ENCODE results near the gene KREMEN1.
"Not testable (repeated sequence)": the region's sequence is repeated elsewhere in the genome, so short reads cannot be mapped to it uniquely, and the experiment has no call there.

KREMEN1 gene

GRCh38 chr22:29079218-29079901, 6.5 kb downstream of the KREMEN1 start:
- DNase-seq, result peak; percentile 79
- Histone ChIP-seq H3K4me3 (ENCODE audit: low read depth, low read length) (no peak overlapping the region; the same call in 1 of the 2 replicates), H3K36me3 (no peaks in the 10 kb centered on the region), H3K9me3 (no peaks in the 10 kb centered on the region), H3K27me3 (no peaks in the 10 kb centered on the region), H3K4me1 (peaks cover 32% of the 10 kb centered on the region)
- TF ChIP-seq, protein P1, sequence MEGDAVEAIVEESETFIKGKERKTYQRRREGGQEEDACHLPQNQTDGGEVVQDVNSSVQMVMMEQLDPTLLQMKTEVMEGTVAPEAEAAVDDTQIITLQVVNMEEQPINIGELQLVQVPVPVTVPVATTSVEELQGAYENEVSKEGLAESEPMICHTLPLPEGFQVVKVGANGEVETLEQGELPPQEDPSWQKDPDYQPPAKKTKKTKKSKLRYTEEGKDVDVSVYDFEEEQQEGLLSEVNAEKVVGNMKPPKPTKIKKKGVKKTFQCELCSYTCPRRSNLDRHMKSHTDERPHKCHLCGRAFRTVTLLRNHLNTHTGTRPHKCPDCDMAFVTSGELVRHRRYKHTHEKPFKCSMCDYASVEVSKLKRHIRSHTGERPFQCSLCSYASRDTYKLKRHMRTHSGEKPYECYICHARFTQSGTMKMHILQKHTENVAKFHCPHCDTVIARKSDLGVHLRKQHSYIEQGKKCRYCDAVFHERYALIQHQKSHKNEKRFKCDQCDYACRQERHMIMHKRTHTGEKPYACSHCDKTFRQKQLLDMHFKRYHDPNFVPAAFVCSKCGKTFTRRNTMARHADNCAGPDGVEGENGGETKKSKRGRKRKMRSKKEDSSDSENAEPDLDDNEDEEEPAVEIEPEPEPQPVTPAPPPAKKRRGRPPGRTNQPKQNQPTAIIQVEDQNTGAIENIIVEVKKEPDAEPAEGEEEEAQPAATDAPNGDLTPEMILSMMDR (IDR thresholded peaks at IDR 0.05; ENCODE audit: low read depth, low read length), result no peak

- H3K4me3 ChIP-seq (ENCODE audit: low read depth, low read length), result no peak overlapping the region
- peak; percentile 60 for DNase-seq
- H3K27me3 ChIP-seq, result no peaks in the 10 kb centered on the region
- no peaks in the 10 kb centered on the region for H3K9me3 ChIP-seq
- TF ChIP-seq, protein P1 (IDR thresholded peaks at IDR 0.05; ENCODE audit: low read depth, low read length), result peak; percentile 30; the same call in 1 of the 2 replicates
- H3K36me3 ChIP-seq, result no peaks in the 10 kb centered on the region
- peaks cover 32% of the 10 kb centered on the region for H3K4me1 ChIP-seq
These were observed 7.5 kb downstream of the KREMEN1 start for GRCh38 chr22:29080106-29080975.

DNA sequence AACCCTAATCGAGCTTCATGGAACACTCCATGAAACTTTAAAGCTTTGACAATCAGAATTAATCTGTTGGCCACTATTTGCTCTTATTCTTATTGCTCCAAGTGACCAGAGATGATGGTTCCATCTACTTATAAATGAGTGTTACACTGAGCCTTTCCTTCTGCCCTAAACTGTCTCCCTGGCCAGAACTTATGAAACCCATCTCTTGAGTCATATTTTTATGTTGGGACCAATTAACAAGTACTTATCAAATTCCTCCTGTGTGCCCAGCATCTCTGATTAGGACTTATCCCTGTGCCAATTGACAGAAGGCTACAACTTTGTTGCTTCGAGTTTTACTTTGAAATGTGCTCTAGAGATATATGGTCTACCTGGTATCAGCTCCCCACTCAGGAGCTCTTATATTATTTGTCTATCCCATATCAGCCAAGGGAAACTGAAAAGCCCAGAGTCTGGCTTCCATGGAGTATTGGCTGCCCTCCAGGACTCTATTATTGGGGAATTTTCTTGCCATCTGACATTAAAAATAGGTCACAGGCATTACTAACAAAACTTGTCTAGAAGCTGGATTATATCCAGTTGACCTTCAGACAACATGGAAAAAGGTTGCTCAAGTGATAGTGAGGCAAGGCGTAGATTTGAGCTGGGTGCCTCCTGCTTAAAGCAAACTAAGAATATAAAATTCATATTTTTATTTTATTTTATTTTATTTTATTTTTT, 8.8 kb downstream of the KREMEN1 start:
- Histone ChIP-seq H3K9me3 (no peaks in the 10 kb centered on the region), H3K4me1 (peaks cover 32% of the 10 kb centered on the region), H3K4me3 (ENCODE audit: low read depth, low read length) (no peak overlapping the region), H3K36me3 (no peaks in the 10 kb centered on the region), H3K27me3 (no peaks in the 10 kb centered on the region)
- DNase-seq, result no peak
- TF ChIP-seq, protein P1 (IDR thresholded peaks at IDR 0.05; ENCODE audit: low read depth, low read length), result no peak

- peaks cover 32% of the 10 kb centered on the region for H3K4me1 ChIP-seq
- H3K36me3 ChIP-seq, result no peaks in the 10 kb centered on the region
- no peaks in the 10 kb centered on the region for H3K27me3 ChIP-seq
- no peak for DNase-seq
- TF ChIP-seq, protein P1 (IDR thresholded peaks at IDR 0.05; ENCODE audit: low read depth, low read length), result no peak
- H3K4me3 ChIP-seq (ENCODE audit: low read depth, low read length), result no peak overlapping the region
- H3K9me3 ChIP-seq, result no peaks in the 10 kb centered on the region
These were observed 10.2 kb downstream of the KREMEN1 start for GRCh38 chr22:29082826-29083545.

DNA sequence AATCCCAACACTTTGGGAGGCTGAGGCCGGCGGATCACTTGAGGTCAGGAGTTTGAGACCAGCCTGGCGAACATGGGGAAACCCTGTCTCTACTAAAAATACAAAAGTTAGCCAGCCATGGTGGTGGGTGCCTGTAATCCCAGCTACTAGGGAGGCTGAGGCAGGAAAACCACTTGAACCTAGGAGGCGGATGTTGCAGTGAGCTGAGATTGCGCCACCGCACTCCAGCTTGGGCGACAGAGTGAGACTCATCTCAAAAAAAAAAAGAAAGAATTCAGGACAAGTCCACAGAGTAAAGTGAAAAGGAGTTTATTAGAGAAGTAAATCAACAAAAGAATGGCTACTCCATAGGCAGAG, 10.7 kb downstream of the KREMEN1 start:
- not testable (repeated sequence) for H3K27me3 ChIP-seq; H3K36me3 ChIP-seq; DNase-seq; H3K9me3 ChIP-seq; H3K4me3 ChIP-seq (ENCODE audit: low read depth, low read length)
- peaks cover 31% of the 10 kb centered on the region for H3K4me1 ChIP-seq

Measured in BE2C (cell line).